Activated naive CD4-positive, alpha-beta T cell treated with anti-CD3 and anti-CD28 coated beads, Interleukin-2, amount 50 U/mL, for 16 hours (primary cell): ENCODE data around the gene SCYGR7.

ENCODE experiments used
- DNase-seq: peaks from one replicate; pipeline ENCODE4 v3.0.0-alpha.2; 2020

Gene SCYGR7

GRCh38 chr2:227759411-227760118 is 31.4 kb downstream of the SCYGR7 start:
- no peak for DNase-seq

- no peak for DNase-seq
Observed at GRCh38 chr2:227761740-227762476, 33.8 kb downstream of the SCYGR7 start.

- DNase-seq = no peak
Observed at GRCh38 chr2:227765788-227766372, 37.7 kb downstream of the SCYGR7 start.

GRCh38 chr2:227766373-227766883 is 38.3 kb downstream of the SCYGR7 start:
- DNase-seq = peak; percentile 61

GRCh38 chr2:227767830-227768229 is 39.7 kb downstream of the SCYGR7 start:
- no peak for DNase-seq

GRCh38 chr2:227772197-227772661 is 44.1 kb downstream of the SCYGR7 start:
- no peak for DNase-seq

GRCh38 chr2:227772932-227773331 is 44.8 kb downstream of the SCYGR7 start:
- no peak for DNase-seq

- DNase-seq = no peak
Observed at GRCh38 chr2:227774011-227774624, 46.0 kb downstream of the SCYGR7 start.

GRCh38 chr2:227774895-227775842 is 47.0 kb downstream of the SCYGR7 start:
- no peak for DNase-seq
